Measurements from ENCODE around the gene ABCC5.

ABCC5 gene

DNA sequence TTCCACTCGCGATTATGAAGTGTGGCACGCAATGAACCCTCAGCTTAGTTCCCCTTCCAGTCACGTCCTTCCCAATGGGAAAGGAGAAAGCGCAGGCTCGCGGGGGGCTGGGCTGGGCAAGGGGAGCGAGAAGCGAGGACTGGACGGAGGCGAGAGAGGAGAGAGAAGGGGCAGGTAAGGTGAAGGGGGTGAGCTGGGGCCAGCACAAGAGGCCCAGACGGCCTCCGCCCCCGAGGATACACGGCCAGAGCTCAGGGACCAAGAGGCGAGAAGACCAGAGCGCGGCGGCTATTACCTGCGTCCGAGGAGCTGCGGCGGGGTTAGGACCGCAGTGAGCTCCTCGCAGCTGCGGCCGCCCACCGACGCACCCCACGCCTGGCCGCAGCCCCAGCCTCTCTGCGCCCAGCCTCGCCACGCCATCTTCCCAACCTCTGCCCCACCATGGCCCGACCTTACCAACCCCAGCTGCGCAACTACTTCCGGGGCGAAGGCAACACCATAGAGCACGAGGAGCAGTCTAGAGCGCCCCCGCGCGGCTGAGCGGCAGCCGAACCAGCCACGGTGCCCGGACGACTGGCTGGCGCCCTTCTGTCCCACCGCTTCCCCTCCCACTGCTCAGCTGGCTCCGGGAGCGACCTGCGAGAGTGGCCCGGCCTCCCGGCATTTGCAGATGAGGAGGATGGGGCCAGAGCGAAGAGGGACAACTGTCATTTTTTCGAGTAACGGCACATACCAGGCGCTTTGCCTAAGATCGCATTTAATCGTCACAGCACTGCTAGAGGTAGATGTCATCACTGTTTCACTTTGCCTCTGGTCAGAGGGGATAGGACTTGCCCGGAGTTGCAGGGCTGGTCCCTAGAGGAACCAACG is 133.0 kb downstream of the ABCC5 start, which contains the start of gene PARL (continued):
- TF ChIP-seq ZNF174 (tag by site-specific recombination; IDR thresholded peaks at IDR 0.05) (no peak), ZNF670 (tag by site-specific recombination; IDR thresholded peaks at IDR 0.05; ENCODE audit: low read depth) (no peak), FEZF1 (tag by site-specific recombination; IDR thresholded peaks at IDR 0.05) (peak; percentile 54), ZNF19 (tag by site-specific recombination; IDR thresholded peaks at IDR 0.05; ENCODE audit: low read depth) (no peak), GFI1B (tag by site-specific recombination; IDR thresholded peaks at IDR 0.05) (no peak), KLF1 (tag by site-specific recombination; IDR thresholded peaks at IDR 0.05) (peak; percentile 65), ZNF600 (tag by site-specific recombination; IDR thresholded peaks at IDR 0.05) (peak; percentile 70), HOXA7 (CRISPR knock-in tag; IDR thresholded peaks at IDR 0.05; ENCODE audit: borderline replicate concordance) (no peak), KLF7 (tag by site-specific recombination; IDR thresholded peaks at IDR 0.05; ENCODE audit: borderline replicate concordance) (no peak), PRDM1 (tag by site-specific recombination; IDR thresholded peaks at IDR 0.05) (no peak), ZXDB (tag by site-specific recombination; IDR thresholded peaks at IDR 0.05) (peak; percentile 84), ZBTB7A (tag by site-specific recombination; IDR thresholded peaks at IDR 0.05; ENCODE audit: low read depth) (peak; percentile 52; the same call in 1 of the 2 replicates), ZNF707 (tag by site-specific recombination; IDR thresholded peaks at IDR 0.05) (no peak), ZNF792 (tag by site-specific recombination; IDR thresholded peaks at IDR 0.05) (no peak), ZNF354C (tag by site-specific recombination; IDR thresholded peaks at IDR 0.05; ENCODE audit: borderline replicate concordance, low read depth) (no peak), ZNF155 (tag by site-specific recombination; IDR thresholded peaks at IDR 0.05) (no peak), ZNF266 (tag by site-specific recombination; IDR thresholded peaks at IDR 0.05; ENCODE audit: low read depth) (no peak), ZNF843 (tag by site-specific recombination; IDR thresholded peaks at IDR 0.05) (peak; percentile 57), ZNF324 (tag by site-specific recombination; IDR thresholded peaks at IDR 0.05) (peak; percentile 91; the same call in 1 of the 2 replicates), ZNF629 (tag by site-specific recombination; IDR thresholded peaks at IDR 0.05) (peak; percentile 80), ZNF626 (tag by site-specific recombination; IDR thresholded peaks at IDR 0.05) (no peak), ZBTB21 (tag by site-specific recombination; IDR thresholded peaks at IDR 0.05) (peak; percentile 50), MYNN (tag by site-specific recombination; IDR thresholded peaks at IDR 0.05; ENCODE audit: borderline replicate concordance) (peak; percentile 47; the same call in 1 of the 2 replicates), ZFP37 (tag by site-specific recombination; IDR thresholded peaks at IDR 0.05) (peak; percentile 91), SALL2 (tag by site-specific recombination; IDR thresholded peaks at IDR 0.05; ENCODE audit: borderline replicate concordance) (no peak)
- TF ChIP-seq, protein P1, sequence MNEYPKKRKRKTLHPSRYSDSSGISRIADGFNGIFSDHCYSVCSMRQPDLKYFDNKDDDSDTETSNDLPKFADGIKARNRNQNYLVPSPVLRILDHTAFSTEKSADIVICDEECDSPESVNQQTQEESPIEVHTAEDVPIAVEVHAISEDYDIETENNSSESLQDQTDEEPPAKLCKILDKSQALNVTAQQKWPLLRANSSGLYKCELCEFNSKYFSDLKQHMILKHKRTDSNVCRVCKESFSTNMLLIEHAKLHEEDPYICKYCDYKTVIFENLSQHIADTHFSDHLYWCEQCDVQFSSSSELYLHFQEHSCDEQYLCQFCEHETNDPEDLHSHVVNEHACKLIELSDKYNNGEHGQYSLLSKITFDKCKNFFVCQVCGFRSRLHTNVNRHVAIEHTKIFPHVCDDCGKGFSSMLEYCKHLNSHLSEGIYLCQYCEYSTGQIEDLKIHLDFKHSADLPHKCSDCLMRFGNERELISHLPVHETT (tag by site-specific recombination; IDR thresholded peaks at IDR 0.05), result peak; percentile 90
- TF ChIP-seq, protein P2, sequence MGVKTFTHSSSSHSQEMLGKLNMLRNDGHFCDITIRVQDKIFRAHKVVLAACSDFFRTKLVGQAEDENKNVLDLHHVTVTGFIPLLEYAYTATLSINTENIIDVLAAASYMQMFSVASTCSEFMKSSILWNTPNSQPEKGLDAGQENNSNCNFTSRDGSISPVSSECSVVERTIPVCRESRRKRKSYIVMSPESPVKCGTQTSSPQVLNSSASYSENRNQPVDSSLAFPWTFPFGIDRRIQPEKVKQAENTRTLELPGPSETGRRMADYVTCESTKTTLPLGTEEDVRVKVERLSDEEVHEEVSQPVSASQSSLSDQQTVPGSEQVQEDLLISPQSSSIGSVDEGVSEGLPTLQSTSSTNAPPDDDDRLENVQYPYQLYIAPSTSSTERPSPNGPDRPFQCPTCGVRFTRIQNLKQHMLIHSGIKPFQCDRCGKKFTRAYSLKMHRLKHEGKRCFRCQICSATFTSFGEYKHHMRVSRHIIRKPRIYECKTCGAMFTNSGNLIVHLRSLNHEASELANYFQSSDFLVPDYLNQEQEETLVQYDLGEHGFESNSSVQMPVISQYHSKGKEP (tag by site-specific recombination; IDR thresholded peaks at IDR 0.05), result no peak; the same call in 1 of the 2 replicates
- TF ChIP-seq, protein P3, sequence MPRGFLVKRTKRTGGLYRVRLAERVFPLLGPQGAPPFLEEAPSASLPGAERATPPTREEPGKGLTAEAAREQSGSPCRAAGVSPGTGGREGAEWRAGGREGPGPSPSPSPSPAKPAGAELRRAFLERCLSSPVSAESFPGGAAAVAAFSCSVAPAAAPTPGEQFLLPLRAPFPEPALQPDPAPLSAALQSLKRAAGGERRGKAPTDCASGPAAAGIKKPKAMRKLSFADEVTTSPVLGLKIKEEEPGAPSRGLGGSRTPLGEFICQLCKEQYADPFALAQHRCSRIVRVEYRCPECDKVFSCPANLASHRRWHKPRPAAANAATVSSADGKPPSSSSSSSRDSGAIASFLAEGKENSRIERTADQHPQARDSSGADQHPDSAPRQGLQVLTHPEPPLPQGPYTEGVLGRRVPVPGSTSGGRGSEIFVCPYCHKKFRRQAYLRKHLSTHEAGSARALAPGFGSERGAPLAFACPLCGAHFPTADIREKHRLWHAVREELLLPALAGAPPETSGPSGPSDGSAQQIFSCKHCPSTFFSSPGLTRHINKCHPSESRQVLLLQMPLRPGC (tag by site-specific recombination; IDR thresholded peaks at IDR 0.05), result peak; percentile 52; the same call in 1 of the 2 replicates
- TF ChIP-seq, protein P4, sequence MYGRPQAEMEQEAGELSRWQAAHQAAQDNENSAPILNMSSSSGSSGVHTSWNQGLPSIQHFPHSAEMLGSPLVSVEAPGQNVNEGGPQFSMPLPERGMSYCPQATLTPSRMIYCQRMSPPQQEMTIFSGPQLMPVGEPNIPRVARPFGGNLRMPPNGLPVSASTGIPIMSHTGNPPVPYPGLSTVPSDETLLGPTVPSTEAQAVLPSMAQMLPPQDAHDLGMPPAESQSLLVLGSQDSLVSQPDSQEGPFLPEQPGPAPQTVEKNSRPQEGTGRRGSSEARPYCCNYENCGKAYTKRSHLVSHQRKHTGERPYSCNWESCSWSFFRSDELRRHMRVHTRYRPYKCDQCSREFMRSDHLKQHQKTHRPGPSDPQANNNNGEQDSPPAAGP (tag by site-specific recombination; IDR thresholded peaks at IDR 0.05), result peak; percentile 91
- TF ChIP-seq, protein P5, sequence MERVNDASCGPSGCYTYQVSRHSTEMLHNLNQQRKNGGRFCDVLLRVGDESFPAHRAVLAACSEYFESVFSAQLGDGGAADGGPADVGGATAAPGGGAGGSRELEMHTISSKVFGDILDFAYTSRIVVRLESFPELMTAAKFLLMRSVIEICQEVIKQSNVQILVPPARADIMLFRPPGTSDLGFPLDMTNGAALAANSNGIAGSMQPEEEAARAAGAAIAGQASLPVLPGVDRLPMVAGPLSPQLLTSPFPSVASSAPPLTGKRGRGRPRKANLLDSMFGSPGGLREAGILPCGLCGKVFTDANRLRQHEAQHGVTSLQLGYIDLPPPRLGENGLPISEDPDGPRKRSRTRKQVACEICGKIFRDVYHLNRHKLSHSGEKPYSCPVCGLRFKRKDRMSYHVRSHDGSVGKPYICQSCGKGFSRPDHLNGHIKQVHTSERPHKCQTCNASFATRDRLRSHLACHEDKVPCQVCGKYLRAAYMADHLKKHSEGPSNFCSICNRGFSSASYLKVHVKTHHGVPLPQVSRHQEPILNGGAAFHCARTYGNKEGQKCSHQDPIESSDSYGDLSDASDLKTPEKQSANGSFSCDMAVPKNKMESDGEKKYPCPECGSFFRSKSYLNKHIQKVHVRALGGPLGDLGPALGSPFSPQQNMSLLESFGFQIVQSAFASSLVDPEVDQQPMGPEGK (tag by site-specific recombination; IDR thresholded peaks at IDR 0.05), result peak; percentile 91
- TF ChIP-seq, protein P6, sequence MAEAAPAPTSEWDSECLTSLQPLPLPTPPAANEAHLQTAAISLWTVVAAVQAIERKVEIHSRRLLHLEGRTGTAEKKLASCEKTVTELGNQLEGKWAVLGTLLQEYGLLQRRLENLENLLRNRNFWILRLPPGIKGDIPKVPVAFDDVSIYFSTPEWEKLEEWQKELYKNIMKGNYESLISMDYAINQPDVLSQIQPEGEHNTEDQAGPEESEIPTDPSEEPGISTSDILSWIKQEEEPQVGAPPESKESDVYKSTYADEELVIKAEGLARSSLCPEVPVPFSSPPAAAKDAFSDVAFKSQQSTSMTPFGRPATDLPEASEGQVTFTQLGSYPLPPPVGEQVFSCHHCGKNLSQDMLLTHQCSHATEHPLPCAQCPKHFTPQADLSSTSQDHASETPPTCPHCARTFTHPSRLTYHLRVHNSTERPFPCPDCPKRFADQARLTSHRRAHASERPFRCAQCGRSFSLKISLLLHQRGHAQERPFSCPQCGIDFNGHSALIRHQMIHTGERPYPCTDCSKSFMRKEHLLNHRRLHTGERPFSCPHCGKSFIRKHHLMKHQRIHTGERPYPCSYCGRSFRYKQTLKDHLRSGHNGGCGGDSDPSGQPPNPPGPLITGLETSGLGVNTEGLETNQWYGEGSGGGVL (tag by site-specific recombination; IDR thresholded peaks at IDR 0.05), result 0 out of 2 replicates have a peak, but pooled peaks have one; percentile 12
